22Rv1 (cell line): Measurements from ENCODE around the gene LAMA3.

ENCODE experiments used
- ZFX ChIP-seq: fragments of 450-650 bp; IDR thresholded peaks from 2 replicates; pipeline ENCODE4 v1.6.1; 2017; ENCODE audit warnings: antibody characterized with exemption, borderline replicate concordance
- TF ChIP-seq, protein P1 (sequence below): fragments of 450-650 bp; IDR thresholded peaks from 2 replicates; pipeline ENCODE4 v1.5.1; 2017; ENCODE audit warnings: mild to moderate bottlenecking

- TF ChIP-seq, protein P1, sequence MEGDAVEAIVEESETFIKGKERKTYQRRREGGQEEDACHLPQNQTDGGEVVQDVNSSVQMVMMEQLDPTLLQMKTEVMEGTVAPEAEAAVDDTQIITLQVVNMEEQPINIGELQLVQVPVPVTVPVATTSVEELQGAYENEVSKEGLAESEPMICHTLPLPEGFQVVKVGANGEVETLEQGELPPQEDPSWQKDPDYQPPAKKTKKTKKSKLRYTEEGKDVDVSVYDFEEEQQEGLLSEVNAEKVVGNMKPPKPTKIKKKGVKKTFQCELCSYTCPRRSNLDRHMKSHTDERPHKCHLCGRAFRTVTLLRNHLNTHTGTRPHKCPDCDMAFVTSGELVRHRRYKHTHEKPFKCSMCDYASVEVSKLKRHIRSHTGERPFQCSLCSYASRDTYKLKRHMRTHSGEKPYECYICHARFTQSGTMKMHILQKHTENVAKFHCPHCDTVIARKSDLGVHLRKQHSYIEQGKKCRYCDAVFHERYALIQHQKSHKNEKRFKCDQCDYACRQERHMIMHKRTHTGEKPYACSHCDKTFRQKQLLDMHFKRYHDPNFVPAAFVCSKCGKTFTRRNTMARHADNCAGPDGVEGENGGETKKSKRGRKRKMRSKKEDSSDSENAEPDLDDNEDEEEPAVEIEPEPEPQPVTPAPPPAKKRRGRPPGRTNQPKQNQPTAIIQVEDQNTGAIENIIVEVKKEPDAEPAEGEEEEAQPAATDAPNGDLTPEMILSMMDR = no peak
- TF ChIP-seq ZFX = no peak
Measured at GRCh38 chr18:23802817-23803216, 113.6 kb downstream of the LAMA3 start.
